GM23248 (cell line): Measurements from ENCODE around the gene ZNF236. TPM values are rescaled to one million over a fixed set of nuclear protein-coding genes. Genes with fewer than 3 reads are reported as not detected.
A peak's percentile ranks its signal among the peaks of the same experiment; 100 is the strongest.
"Not testable (repeated sequence)": the region's sequence is repeated elsewhere in the genome, so short reads cannot be mapped to it uniquely, and the experiment has no call there.

Source experiments
- DNase-seq: peaks from one replicate; pipeline ENCODE4 v3.0.0-alpha.2; 2015
- H2AFZ ChIP-seq: fragments of 200-600 bp; sonication (generic); 2 replicates; pipeline ENCODE4 v1.6.1; 2016; ENCODE audit warnings: antibody characterized with exemption
- H3F3A ChIP-seq: fragments of 200-600 bp; sonication (generic); 2 replicates; pipeline ENCODE4 v1.6.1; 2016; ENCODE audit warnings: mild to moderate bottlenecking, antibody characterized with exemption, mixed run types; ENCODE audit not compliant: insufficient read depth
- H3K27ac ChIP-seq: fragments of 200-600 bp; sonication (generic); 2 replicates; pipeline ENCODE4 v1.5.1; 2016; ENCODE audit warnings: mild to moderate bottlenecking
- H3K27me3 ChIP-seq: fragments of 200-600 bp; sonication (generic); replicated peaks from 2 replicates; pipeline ENCODE4 v1.6.1; 2016; ENCODE audit warnings: mild to moderate bottlenecking; ENCODE audit not compliant: insufficient read depth
- H3K36me3 ChIP-seq: fragments of 200-600 bp; sonication (generic); 2 replicates; pipeline ENCODE4 v1.6.1; 2016; ENCODE audit warnings: low read depth, mild to moderate bottlenecking
- H3K4me1 ChIP-seq: fragments of 200-600 bp; sonication (generic); 2 replicates; pipeline ENCODE4 v1.6.1; 2016; ENCODE audit warnings: mild to moderate bottlenecking; ENCODE audit not compliant: insufficient read depth
- H3K4me2 ChIP-seq: fragments of 200-600 bp; sonication (generic); one replicate; pipeline ENCODE4 v1.6.1; 2016; ENCODE audit warnings: mild to moderate bottlenecking; ENCODE audit not compliant: unreplicated experiment
- H3K4me3 ChIP-seq: fragments of 200-600 bp; sonication (generic); 2 replicates; pipeline ENCODE4 v1.5.1; 2016; ENCODE audit warnings: mild to moderate bottlenecking
- H3K79me2 ChIP-seq: fragments of 200-600 bp; sonication (generic); 2 replicates; pipeline ENCODE4 v1.6.1; 2016; ENCODE audit warnings: mild to moderate bottlenecking; ENCODE audit not compliant: insufficient read depth
- H3K9ac ChIP-seq: fragments of 200-600 bp; sonication (generic); 2 replicates; pipeline ENCODE4 v1.6.1; 2016; ENCODE audit warnings: mild to moderate bottlenecking
- H3K9me2 ChIP-seq: fragments of 200-600 bp; sonication (generic); 2 replicates; pipeline ENCODE4 v1.6.1; 2016; ENCODE audit warnings: mixed run types, mild to moderate bottlenecking, moderate library complexity; ENCODE audit not compliant: insufficient read depth
- H3K9me3 ChIP-seq: fragments of 200-600 bp; sonication (generic); one replicate; pipeline ENCODE4 v1.6.1; 2017; ENCODE audit warnings: low read depth
- H4K20me1 ChIP-seq: fragments of 200-600 bp; sonication (generic); 2 replicates; pipeline ENCODE4 v1.6.0; 2016; ENCODE audit not compliant: insufficient read depth
- EZH2 ChIP-seq: fragments of 200-600 bp; sonication (generic); IDR thresholded peaks from 2 replicates; pipeline ENCODE4 v1.6.1; 2018; ENCODE audit warnings: antibody characterized with exemption, mild to moderate bottlenecking; ENCODE audit not compliant: insufficient read depth, poor library complexity, severe bottlenecking
- EZH2phosphoT487 ChIP-seq: fragments of 200-600 bp; sonication (generic); IDR thresholded peaks from 2 replicates; pipeline ENCODE4 v1.6.1; 2018; ENCODE audit warnings: antibody characterized with exemption, moderate library complexity, mild to moderate bottlenecking, low read depth; ENCODE audit not compliant: insufficient read depth
- WGBS, 2 experiments: methylation state at CpG; one replicate each; pipeline ENCODE4 v1.1.6; 2015 to 2017; ENCODE audit warnings: low lambda C conversion rate in 2 of 2, low coverage in 1 of 2; ENCODE audit errors: missing lambda C conversion rate in 2 of 2; 5-methylcytosine and 5-hydroxymethylcytosine counted together
- in situ Hi-C: fragments of 300-500 bp; cut with MboI; formaldehyde crosslinking; loops from 2 replicates; pipeline ENCODE4 v1.15.0; 2020
- polyA plus RNA-seq: library from polyadenylated mRNA; unstranded; fragments of >200 nt; fragmentation: Nextera tagmentation; extraction: Ambion mirVana; gene quantifications from 2 replicates; pipeline ENCODE4 v1.2.1, GENCODE V29; 2016
- total RNA-seq: library from RNA; depleted of rRNA; stranded (reverse); fragments of >200 nt; shearing (Covaris generic); gene quantifications from 2 replicates; pipeline ENCODE4 v1.2.3, GENCODE V29; 2014

The ZNF236 gene
- total and polyA plus RNA-seq, 2 experiments from 2014 or later, result 4.6 to 12.4 TPM

- Histone ChIP-seq H3K4me3 (no peak overlapping the region), H4K20me1 (no peaks in the 10 kb centered on the region), H3K36me3 (peaks cover 6% of the 10 kb centered on the region; the same call in 1 of the 2 replicates), H3F3A (peaks cover 20% of the 10 kb centered on the region), H3K27me3 (no peaks in the 10 kb centered on the region), H3K9ac (peak overlapping the region; percentile 37; the same call in 1 of the 2 replicates), H3K9me3 (no peaks in the 10 kb centered on the region), H3K4me2 (no peak overlapping the region), H3K79me2 (no peaks in the 10 kb centered on the region), H2AFZ (no peak overlapping the region), H3K9me2 (no peaks in the 10 kb centered on the region), H3K27ac (peak overlapping the region; percentile 79), H3K4me1 (no peaks in the 10 kb centered on the region; the same call in 1 of the 2 replicates)
- peak; percentile 87 for DNase-seq
- in situ Hi-C loops, result no loop called here
- no peak for TF ChIP-seq EZH2phosphoT487
- no peak for TF ChIP-seq EZH2
- 20 to 24% methylated on average over 6 of the region's 6 CpGs for WGBS, 2 experiments
These were observed 121.4 kb downstream of the ZNF236 start for GRCh38 chr18:76943542-76944339.

GRCh38 chr18:76944346-76944745, 122.0 kb downstream of the ZNF236 start:
- H3K4me1 ChIP-seq, in situ Hi-C loops, H3K79me2 ChIP-seq, H3K9ac ChIP-seq, H3K9me3 ChIP-seq, H2AFZ ChIP-seq, H4K20me1 ChIP-seq, H3K36me3 ChIP-seq, H3K9me2 ChIP-seq, H3K4me2 ChIP-seq, DNase-seq, H3K4me3 ChIP-seq, H3K27me3 ChIP-seq: not testable (repeated sequence)
- H3F3A ChIP-seq, result peaks cover 20% of the 10 kb centered on the region
- WGBS, 2 experiments, result 97 to 98% methylated on average over 8 of the region's 8 CpGs
- peak overlapping the region; percentile 79 for H3K27ac ChIP-seq

GRCh38 chr18:76948345-76948744, 126.0 kb downstream of the ZNF236 start:
- H2AFZ ChIP-seq, result no peak overlapping the region
- H3F3A ChIP-seq, result peaks cover 14% of the 10 kb centered on the region
- no peaks in the 10 kb centered on the region for H3K9me3 ChIP-seq
- in situ Hi-C loops, result no loop called here
- no peaks in the 10 kb centered on the region; the same call in 1 of the 2 replicates for H3K4me1 ChIP-seq
- no peak for DNase-seq
- no peaks in the 10 kb centered on the region for H3K27me3 ChIP-seq
- H3K27ac ChIP-seq, result no peak overlapping the region
- peaks cover 11% of the 10 kb centered on the region for H3K36me3 ChIP-seq
- no peaks in the 10 kb centered on the region for H4K20me1 ChIP-seq
- TF ChIP-seq EZH2phosphoT487, result no peak
- TF ChIP-seq EZH2, result no peak
- 87 to 89% methylated on average over 7 to 8 of the region's 8 CpGs for WGBS, 2 experiments
- H3K4me3 ChIP-seq, result no peak overlapping the region
- no peak overlapping the region for H3K4me2 ChIP-seq
- no peak overlapping the region for H3K9ac ChIP-seq
- H3K79me2 ChIP-seq, result no peaks in the 10 kb centered on the region
- no peaks in the 10 kb centered on the region for H3K9me2 ChIP-seq

- TF ChIP-seq EZH2 (no peak), EZH2phosphoT487 (no peak)
- Histone ChIP-seq H2AFZ (no peak overlapping the region), H3K36me3 (peaks cover 11% of the 10 kb centered on the region), H4K20me1 (no peaks in the 10 kb centered on the region), H3K9me2 (no peaks in the 10 kb centered on the region), H3K4me2 (no peak overlapping the region), H3K27me3 (no peaks in the 10 kb centered on the region), H3K9ac (no peak overlapping the region), H3F3A (no peaks in the 10 kb centered on the region), H3K9me3 (no peaks in the 10 kb centered on the region), H3K4me1 (no peaks in the 10 kb centered on the region), H3K27ac (no peak overlapping the region), H3K4me3 (no peak overlapping the region), H3K79me2 (no peaks in the 10 kb centered on the region)
- WGBS, 2 experiments, result 90 to 95% methylated on average over 12 of the region's 12 CpGs
- in situ Hi-C loops, result no loop called here
- DNase-seq, result no peak
These were observed 129.3 kb downstream of the ZNF236 start for GRCh38 chr18:76951456-76952247.
